Upper lobe of left lung (tissue), 4 donors: ENCODE results near the gene MT1M.

Experiments used
- POLR2A ChIP-seq, 4 donors: fragments of 450-650 bp; IDR thresholded peaks; one replicate each; pipeline ENCODE4 v1.5.1; 2016 to 2017; ENCODE audit warnings: antibody characterized with exemption in 4 of 4, mild to moderate bottlenecking in 2 of 4
- POLR2AphosphoS5 ChIP-seq, 2 donors: sonication (generic); formaldehyde crosslinking; IDR thresholded peaks; one replicate each; pipeline ENCODE4 v1.5.1; 2017; ENCODE audit warnings: antibody characterized with exemption in 2 of 2

DNA sequence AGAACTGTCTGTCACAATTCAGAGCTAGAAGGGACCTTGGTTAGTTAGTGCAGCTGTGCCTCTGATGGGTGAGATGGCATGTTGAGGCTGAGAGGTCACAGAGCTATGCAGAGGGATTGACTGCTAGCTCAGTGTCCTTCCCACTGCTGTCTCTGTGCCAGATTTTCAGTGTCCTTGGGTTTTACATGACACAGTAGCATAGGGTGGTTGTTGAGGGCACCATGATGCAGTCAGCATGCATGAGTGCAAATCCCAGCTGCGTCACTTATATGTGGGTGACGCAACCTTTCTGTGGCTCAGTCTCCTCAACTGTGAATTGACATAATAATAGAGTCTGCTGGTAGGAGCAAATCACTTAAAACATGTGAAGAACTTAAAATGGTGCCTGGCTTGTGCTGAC lies 8.7 kb downstream of the MT1M start:
- TF ChIP-seq POLR2AphosphoS5 (IDR thresholded peaks at IDR 0.05) (no peak), POLR2A (IDR thresholded peaks at IDR 0.05) (no peak)
